ENCODE data around the gene TSEN15.

DNA sequence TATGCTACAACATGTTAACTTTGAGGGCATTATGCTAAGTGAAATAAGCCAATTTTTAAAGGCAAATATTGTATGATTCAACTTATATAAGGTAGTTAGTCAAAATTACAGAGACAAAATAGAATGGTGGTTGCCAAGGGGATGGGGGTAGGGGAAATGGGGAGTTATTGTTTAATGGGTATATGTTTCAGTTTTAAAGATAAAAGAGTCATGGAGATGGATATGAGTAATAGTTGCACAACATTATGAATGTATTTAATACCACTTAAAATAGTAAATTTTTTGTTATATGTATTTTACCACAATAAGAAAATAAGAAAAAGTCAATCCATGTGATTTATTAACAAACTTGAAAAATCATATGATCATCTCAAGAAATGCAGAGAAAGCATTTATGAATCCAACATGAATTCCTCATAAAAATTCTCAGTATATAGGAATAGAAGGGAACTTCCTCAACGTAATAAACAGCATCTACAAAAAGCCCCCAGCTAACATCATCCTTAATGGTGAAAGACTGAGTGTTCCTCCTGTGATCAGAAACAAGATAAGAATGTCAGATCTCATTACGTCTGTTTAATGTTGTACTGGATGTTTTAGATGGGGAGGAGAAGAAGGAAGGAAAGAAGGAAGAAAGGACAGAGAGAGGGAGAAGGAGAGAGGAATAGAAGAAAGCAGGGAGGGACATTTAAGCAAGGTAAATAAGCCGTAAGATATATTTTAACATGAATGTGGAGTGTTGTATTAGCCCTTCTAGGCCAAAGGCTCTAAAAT lies 6.7 kb upstream of the TSEN15 start:
- TF ChIP-seq CTCF (IDR thresholded peaks at IDR 0.05) = no peak
- no peak for TF ChIP-seq EP300 (IDR thresholded peaks at IDR 0.05)
